Measurements from ENCODE around the gene EIF4B.

DNA sequence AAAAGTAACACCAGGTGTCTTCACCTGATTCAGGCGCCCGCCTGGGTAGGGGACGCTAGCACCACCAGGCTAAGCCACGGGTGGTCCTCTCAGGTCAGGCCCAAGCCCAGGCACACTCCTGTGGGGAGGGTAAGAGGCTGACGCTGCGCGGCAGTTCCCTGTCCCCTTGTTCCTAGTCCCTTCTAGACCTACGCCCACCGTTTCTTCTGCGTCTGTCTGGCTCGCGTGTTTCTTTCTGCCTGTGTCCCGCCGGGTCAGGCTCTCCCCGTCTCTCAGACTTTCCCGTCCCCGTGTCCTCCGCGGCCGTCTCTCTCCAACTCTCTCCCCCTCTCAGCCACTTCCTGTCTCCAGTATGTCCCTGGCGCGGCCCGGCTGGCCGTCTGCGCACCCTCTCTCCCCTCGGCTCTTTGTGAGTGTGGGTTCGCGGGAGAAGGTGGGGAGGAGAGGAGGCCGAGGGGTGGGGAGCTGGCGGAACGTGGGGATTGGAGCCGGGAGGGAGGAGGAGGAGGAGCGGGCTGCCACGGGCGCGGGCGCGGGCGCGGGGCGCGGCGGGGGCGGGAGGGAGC, 40.5 kb downstream of the EIF4B start:
- TF ChIP-seq JUND (IDR thresholded peaks at IDR 0.05) (no peak), SMC3 (IDR thresholded peaks at IDR 0.05; ENCODE audit: low read depth, low read length) (no peak), TEAD4 (IDR thresholded peaks at IDR 0.05; ENCODE audit: borderline replicate concordance, insufficient read depth) (no peak), TCF12 (IDR thresholded peaks at IDR 0.05) (no peak), YY1 (IDR thresholded peaks at IDR 0.05; ENCODE audit: low read depth) (no peak), POLR2AphosphoS5 (IDR thresholded peaks at IDR 0.05; ENCODE audit: low read depth, low read length) (peak; percentile 91), RAD21 (IDR thresholded peaks at IDR 0.05; ENCODE audit: low read length) (no peak), GABPA (IDR thresholded peaks at IDR 0.05; ENCODE audit: low read depth) (no peak), FOSL2 (IDR thresholded peaks at IDR 0.05; ENCODE audit: borderline replicate concordance, low read depth) (no peak), FOXJ3 (CRISPR knock-in tag; IDR thresholded peaks at IDR 0.05) (no peak), EP300 (IDR thresholded peaks at IDR 0.05; ENCODE audit: borderline replicate concordance in 1 of 2, low read depth in 1 of 2, low read length in 1 of 2) (no peak), NFIC (IDR thresholded peaks at IDR 0.05; ENCODE audit: borderline replicate concordance) (no peak)
- TF ChIP-seq, protein P1, sequence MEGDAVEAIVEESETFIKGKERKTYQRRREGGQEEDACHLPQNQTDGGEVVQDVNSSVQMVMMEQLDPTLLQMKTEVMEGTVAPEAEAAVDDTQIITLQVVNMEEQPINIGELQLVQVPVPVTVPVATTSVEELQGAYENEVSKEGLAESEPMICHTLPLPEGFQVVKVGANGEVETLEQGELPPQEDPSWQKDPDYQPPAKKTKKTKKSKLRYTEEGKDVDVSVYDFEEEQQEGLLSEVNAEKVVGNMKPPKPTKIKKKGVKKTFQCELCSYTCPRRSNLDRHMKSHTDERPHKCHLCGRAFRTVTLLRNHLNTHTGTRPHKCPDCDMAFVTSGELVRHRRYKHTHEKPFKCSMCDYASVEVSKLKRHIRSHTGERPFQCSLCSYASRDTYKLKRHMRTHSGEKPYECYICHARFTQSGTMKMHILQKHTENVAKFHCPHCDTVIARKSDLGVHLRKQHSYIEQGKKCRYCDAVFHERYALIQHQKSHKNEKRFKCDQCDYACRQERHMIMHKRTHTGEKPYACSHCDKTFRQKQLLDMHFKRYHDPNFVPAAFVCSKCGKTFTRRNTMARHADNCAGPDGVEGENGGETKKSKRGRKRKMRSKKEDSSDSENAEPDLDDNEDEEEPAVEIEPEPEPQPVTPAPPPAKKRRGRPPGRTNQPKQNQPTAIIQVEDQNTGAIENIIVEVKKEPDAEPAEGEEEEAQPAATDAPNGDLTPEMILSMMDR (IDR thresholded peaks at IDR 0.05) = no peak
- TF ChIP-seq, protein P2, sequence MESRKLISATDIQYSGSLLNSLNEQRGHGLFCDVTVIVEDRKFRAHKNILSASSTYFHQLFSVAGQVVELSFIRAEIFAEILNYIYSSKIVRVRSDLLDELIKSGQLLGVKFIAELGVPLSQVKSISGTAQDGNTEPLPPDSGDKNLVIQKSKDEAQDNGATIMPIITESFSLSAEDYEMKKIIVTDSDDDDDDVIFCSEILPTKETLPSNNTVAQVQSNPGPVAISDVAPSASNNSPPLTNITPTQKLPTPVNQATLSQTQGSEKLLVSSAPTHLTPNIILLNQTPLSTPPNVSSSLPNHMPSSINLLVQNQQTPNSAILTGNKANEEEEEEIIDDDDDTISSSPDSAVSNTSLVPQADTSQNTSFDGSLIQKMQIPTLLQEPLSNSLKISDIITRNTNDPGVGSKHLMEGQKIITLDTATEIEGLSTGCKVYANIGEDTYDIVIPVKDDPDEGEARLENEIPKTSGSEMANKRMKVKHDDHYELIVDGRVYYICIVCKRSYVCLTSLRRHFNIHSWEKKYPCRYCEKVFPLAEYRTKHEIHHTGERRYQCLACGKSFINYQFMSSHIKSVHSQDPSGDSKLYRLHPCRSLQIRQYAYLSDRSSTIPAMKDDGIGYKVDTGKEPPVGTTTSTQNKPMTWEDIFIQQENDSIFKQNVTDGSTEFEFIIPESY (IDR thresholded peaks at IDR 0.05; ENCODE audit: borderline replicate concordance, low read depth) = no peak
